Upper lobe of left lung (tissue), 4 donors: ENCODE results near the gene GABRD.

ENCODE experiments used
- CTCF ChIP-seq, 6 experiments: fragments of 450-650 bp in 4 of 6; fragments of 200-600 bp in 2 of 6; sonication (generic) in 2 of 6; IDR thresholded peaks; one replicate each; pipeline ENCODE4 v1.5.1; 2016 to 2019; ENCODE audit warnings: antibody characterized with exemption in 6 of 6
- POLR2AphosphoS5 ChIP-seq, 2 donors: sonication (generic); formaldehyde crosslinking; IDR thresholded peaks; one replicate each; pipeline ENCODE4 v1.5.1; 2017; ENCODE audit warnings: antibody characterized with exemption in 2 of 2

- TF ChIP-seq POLR2AphosphoS5 (IDR thresholded peaks at IDR 0.05) (no peak), CTCF (IDR thresholded peaks at IDR 0.05) (no peak)
Observed at GRCh38 chr1:2023187-2023586, 4.0 kb downstream of the GABRD start.
